Activated CD4-positive, CD25-positive, alpha-beta regulatory T cell treated with anti-CD3 and anti-CD28 coated beads, Interleukin-2, amount 50 U/mL, for 24 hours (primary cell): ENCODE measurements around the gene AFMID.
"Not testable (repeated sequence)": the region's sequence is repeated elsewhere in the genome, so short reads cannot be mapped to it uniquely, and the experiment has no call there.

Experiments
- ATAC-seq, 2 donors: fragments of 150-1000 bp; cut with Tn5 transposase; one replicate each; pipeline ENCODE4 v1.10.0; 2021; ENCODE audit warnings: mild to moderate bottlenecking in 1 of 2, moderate library complexity in 1 of 2

AFMID gene

DNA sequence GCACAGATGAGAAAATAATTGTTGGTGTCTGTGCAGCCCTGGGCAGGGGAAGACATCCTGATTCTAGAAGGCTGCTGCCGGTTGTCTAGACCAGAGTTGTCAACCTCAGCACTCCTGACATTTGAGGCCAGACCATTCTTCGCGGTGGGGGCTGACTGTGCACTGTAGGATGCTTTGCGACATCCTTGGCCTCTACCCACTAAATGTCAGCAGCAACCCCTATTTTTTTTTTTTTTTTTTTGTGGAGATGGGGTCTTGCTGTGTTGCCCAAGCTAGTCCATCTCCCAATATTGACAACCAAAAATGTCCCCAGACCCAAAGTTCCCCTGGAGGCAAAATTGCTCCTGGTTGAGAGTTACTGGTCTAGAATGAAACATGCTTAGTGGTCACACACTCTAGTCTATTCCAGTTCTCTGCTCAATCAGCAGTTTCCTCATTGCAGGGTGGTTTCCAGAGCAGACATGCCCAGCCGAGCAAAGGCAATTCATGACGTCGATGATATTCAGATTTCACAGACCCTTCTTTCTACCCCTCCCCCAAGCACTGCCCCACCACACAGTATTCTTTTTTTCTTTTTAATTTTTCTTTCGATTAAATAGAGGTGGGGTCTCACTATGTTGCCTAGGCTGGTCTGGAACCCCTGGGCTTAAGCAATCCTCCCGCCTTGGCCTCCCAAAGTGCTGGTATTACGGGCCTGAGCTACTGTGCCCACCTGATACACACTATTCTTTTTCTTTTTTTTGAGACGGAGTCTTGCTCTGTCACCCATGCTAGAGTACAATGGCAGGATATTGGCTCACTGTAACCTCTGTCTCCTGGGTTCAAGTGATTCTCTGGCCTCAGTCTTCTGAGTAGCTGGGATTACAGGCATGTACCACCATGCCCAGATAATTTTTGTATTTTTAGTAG, 32.0 kb upstream of the AFMID start:
- peak; percentile 52 to 59 for ATAC-seq

- ATAC-seq, result peak; percentile 71 to 83
Observed at GRCh38 chr17:78159575-78160158, 27.5 kb upstream of the AFMID start.

- ATAC-seq, result no peak
Observed at GRCh38 chr17:78163881-78164747, 23.0 kb upstream of the AFMID start.

DNA sequence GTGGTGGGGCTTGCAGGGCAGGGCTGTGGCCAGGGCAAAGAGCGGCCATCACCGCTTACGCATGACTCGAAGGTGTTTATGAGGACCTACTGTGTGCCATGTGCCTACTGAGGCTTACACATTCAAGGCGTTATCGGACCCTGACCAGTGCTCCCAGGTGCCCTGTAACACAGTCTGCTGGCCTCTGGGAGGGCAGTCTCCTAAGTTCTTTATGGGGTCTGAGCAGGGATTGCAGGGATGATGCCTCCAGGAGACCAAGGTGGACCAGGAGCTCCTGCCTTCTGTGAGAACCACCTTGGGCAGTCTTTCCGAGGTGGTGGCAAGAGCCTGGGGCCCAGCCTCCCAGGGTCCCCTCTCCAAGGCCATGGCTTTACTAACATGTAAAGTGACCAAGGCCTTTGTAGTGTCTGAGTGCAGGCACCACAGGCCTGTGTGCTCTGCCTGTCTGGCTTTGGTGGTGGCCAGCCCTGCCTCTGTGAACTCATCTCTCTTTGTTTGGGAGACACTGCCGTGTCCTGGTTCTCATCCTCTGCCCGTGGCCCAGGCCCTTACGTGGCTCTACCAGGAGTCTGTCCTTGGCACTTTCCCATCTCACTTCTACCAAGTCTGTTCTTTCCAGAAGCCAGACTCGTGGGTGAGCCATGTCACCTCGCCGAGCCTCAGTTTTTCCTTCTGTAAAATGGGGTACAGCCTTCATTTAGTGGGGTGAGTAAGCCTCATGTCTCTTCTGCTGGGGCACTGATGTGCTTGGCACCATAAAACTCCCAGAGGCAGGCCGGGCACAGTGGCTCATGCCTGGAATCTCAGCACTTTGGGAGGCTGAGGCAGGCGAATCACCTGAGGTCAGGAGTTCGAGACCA, 22.2 kb upstream of the AFMID start:
- no peak for ATAC-seq

- ATAC-seq, result no peak
Observed at GRCh38 chr17:78166416-78166815, 20.7 kb upstream of the AFMID start.

- peak; percentile 86 to 87 for ATAC-seq
Observed at GRCh38 chr17:78168242-78168902, 18.8 kb upstream of the AFMID start, which contains the start of gene SYNGR2. Gene SYNGR2, plus strand, starts transcription at chr17:78168581. Its CDS starts 36 bp downstream, at chr17:78168617.

GRCh38 chr17:78168903-78169793, 18.0 kb upstream of the AFMID start:
- ATAC-seq, result peak; percentile 45 to 55

DNA sequence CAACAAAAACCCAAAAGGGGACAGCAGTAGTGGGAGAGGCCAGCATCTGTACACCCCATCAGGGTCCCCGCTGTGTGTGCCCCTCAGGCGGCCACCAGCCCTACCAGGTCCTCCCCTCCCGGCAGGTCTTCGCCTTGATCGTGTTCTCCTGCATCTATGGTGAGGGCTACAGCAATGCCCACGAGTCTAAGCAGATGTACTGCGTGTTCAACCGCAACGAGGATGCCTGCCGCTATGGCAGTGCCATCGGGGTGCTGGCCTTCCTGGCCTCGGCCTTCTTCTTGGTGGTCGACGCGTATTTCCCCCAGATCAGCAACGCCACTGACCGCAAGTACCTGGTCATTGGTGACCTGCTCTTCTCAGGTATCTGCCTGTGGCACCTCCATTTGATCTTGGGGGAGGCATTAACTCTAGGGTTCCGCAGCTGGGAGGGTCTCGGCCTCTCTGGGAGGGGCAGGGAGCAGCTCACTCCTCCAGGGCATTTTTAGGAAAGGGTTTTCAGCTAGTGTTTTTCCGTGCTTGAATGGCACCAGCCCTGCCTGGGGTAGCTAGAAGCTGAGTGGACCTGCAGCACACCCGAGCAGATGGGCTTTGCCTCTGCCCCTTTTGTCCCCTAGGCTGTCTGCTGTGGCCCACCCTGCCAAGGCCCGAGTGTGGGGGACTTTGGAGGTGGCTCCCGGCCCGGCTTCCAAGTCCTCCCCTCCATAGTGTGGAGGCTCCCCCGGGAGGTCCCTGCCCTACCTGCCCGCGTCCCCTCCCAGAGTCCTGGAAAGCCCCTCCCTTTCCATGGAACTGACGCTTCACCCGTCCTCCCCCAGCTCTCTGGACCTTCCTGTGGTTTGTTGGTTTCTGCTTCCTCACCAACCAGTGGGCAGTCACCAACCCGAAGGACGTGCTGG, 16.2 kb upstream of the AFMID start:
- no peak for ATAC-seq

- not testable (repeated sequence) for ATAC-seq
Observed at GRCh38 chr17:78171591-78172248, 15.4 kb upstream of the AFMID start.

DNA sequence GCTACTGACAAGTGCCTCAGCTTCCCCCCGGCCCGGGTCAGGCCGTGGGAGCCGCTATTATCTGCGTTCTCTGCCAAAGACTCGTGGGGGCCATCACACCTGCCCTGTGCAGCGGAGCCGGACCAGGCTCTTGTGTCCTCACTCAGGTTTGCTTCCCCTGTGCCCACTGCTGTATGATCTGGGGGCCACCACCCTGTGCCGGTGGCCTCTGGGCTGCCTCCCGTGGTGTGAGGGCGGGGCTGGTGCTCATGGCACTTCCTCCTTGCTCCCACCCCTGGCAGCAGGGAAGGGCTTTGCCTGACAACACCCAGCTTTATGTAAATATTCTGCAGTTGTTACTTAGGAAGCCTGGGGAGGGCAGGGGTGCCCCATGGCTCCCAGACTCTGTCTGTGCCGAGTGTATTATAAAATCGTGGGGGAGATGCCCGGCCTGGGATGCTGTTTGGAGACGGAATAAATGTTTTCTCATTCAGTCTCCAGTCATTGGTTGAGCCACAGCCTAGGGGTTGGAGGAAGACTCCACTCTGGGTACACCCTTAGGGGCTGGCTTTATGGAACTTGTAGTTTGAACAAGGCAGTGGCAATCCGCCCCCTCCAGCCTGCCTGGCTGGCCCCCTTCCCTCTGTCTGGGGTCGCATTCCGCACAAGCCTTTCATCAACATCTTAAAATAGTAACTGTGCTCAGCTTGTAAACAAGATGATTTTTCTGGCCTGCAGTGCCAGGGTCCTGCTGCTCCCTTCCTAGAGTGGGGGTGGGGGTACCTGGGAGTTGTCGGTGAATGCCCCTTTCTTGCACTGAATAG, 14.7 kb upstream of the AFMID start:
- ATAC-seq, result no peak

- peak; percentile 30 to 37 for ATAC-seq
Observed at GRCh38 chr17:78173097-78173715, 14.0 kb upstream of the AFMID start.

GRCh38 chr17:78174346-78174869, 12.8 kb upstream of the AFMID start:
- no peak for ATAC-seq

DNA sequence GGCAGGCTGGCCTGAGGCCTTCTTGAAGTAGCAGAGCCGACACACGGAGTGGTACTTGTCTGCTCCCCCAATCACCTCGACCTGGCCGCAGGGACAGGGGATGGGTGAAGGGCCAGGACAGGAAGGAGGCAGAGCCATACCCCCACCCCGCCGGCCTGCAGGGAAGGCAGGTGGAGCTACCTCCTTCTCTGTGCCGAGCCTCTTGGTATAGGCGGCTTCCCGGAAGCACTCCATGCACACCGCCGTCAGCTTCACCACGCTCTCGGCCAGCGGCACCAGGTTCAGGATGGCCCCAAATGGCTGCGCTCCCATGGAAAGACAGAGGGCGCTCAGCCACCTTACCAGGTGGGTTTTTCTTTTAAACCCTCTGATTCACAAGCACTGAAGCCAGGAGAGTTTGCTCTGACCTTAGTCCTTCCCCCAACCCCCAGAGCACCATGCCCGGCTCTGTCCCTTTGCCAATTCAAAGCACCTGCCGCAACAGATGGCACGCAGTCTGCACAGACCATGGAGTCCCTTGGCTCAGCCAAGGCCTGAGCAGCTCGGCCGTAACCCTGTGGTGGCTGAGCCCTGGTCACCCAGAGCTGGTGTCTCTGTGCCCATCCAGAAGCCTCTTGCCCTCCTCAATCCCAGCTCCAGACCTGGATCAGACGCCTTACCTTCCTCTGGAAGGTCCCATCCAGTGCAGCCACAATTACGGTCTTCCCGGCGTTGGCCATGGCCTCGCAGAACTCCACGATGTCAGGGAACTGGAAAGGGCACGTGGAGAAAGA, 12.1 kb upstream of the AFMID start:
- no peak for ATAC-seq

DNA sequence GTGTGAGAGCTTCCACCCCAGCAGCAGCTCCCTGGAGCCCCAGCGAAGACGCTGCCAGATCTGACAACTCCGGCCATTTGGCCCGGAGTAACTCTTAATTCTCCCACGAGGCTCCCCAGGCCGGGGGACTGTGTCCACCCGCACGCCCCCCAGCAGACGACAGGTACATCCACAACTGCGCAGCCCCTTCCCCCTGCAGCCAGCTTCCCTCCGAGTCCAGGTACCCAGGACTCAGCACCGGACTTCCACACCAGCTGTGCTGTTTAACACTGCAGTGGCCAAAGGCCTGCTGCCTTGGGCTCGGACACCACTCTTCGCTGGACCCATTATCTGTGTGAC, 11.6 kb upstream of the AFMID start:
- ATAC-seq, result no peak

DNA sequence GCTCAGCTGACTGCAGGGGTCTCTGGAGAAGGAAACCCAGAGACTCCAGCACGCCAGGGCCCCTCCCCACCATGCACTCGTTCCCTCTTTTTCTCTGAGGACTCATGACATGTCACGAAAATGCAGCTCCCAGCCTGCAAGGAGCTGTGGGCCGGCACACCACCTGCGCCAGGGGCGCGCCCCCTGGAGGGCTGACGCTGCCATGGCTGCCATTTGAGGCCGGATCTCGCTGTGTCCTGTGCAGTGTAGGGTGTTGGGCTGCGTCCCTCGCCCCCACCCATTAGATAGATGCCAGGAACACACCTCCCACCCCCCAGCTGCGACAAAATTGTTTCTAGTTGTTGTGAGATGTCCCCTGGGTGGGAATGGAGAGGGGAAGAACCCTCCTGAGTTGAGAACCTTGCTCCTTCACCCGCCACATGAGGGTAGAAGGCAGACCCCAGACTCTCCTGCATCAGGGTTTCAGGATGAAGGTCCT, 10.6 kb upstream of the AFMID start:
- ATAC-seq, result peak; percentile 76 to 77

GRCh38 chr17:78179372-78179771, 7.8 kb upstream of the AFMID start:
- no peak for ATAC-seq
